SH-SY5Y (cell line): Measurements from ENCODE around the gene LIPT1.

Experiments used
- GATA2 ChIP-seq: IDR thresholded peaks from 2 replicates; pipeline ENCODE4 v1.6.1; 2011; ENCODE audit warnings: mild to moderate bottlenecking, low read depth, low read length
- GATA3 ChIP-seq: IDR thresholded peaks from 2 replicates; pipeline ENCODE4 v1.6.1; 2011; ENCODE audit warnings: low read depth, mild to moderate bottlenecking, low read length, moderate library complexity

Gene LIPT1

DNA sequence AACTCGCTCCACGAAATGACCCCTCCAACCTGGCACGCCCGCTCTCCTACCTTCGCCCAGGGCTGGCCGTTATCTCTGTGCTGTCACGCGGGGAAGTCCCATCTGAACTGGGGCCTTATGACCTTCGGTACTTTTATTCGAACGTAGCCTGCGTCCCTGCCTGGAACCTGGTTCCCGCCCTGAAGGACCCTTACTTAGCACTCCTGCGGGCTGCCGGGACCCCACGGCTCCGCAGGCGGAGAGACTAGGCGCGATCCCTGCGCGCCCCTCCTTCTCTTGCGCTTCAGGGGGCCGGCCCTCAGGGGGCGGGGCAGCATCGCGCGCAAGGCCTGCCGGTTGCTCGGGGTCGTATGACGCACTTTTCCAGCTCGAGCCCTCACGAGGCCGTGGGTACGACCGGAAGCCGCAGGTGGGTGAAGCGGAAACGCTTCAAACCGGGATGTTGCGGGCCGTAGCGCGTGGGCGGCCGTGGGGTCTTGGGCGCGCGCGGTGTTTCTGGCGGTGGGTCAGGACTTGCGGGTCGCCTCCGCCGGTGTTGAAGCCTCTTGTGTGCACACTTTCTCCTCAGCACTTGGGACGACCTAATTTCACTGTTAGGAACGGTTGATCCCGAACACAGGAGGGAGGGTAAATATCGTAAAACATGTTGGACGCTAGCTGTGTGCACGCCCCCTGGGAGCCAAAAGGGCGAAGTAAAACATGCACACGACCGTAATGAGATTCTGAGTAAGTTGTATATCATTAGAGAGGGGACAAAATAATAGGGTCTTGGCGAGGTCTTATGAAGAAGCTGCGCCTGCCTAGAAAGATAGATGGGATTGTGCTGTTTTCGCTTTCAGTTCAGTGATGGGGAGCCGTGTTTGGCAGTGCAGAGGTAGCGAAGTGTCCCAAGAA lies at the start of gene LIPT1, which contains the start of gene TSGA10:
LIPT1 (plus strand) TSS at position 325 of the 894 bp plus-strand sequence. CDS start 6,991 bp downstream, outside the sequence.
TSGA10 (minus strand) TSS at position 300 of the 894 bp plus-strand sequence. CDS start 45,503 bp downstream, outside the sequence.
- TF ChIP-seq GATA3 (no peak), GATA2 (peak; percentile 12; the same call in 1 of the 2 replicates)

DNA sequence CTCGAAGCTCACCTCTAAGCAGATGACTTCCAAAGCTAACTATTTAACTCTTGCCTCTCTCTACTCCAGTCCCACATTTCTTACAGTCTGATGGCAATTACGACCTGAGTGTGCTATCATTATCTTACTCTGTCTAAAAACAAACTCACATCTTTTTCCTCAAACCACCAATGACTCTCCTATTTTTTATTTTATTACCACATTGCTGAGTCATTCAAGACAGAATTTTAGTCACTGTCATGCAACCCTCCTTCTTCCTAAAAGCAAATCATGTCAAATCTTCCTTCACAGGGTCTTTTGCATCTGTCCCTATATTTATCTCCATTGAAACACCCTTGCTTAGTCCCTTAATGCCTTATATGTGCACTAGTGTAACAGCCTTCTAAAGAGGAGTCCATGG lies 47.9 kb upstream of the LIPT1 start:
- TF ChIP-seq GATA2 (no peak), GATA3 (no peak)

- TF ChIP-seq GATA3 (no peak), GATA2 (no peak)
These were observed 43.5 kb upstream of the LIPT1 start for GRCh38 chr2:99111236-99111635.

- TF ChIP-seq GATA3 (no peak), GATA2 (no peak)
These were observed 42.8 kb upstream of the LIPT1 start for GRCh38 chr2:99111945-99112344.

DNA sequence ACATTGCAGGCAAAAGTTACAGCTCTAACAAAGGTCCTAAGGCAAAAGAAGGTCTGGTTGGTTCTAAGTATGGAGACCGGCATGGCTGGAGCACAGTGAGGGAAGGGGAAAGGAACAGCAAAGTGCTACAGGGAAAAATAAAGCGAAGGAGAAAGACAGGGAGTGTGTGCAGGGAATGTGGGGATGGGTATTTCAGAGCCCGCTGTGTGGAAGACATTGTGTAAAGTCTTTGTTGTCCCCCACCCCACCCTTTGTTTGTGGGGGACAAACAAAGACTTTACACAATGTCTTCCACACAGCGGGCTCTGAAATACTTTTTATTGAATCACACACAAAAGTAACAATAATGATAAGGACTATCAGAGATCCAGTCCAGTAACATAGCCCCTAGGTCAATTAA lies 42.1 kb upstream of the LIPT1 start:
- TF ChIP-seq GATA2 (no peak), GATA3 (no peak)

- no peak for TF ChIP-seq GATA3
- TF ChIP-seq GATA2: no peak
These were observed 26.8 kb upstream of the LIPT1 start for GRCh38 chr2:99127981-99128380.

- TF ChIP-seq GATA3: no peak
- no peak for TF ChIP-seq GATA2
These were observed 15.8 kb upstream of the LIPT1 start for GRCh38 chr2:99139003-99139402.

- no peak for TF ChIP-seq GATA2
- TF ChIP-seq GATA3: no peak
These were observed 14.5 kb upstream of the LIPT1 start for GRCh38 chr2:99140056-99140859.

- TF ChIP-seq GATA3 (no peak), GATA2 (no peak)
These were observed 14.0 kb upstream of the LIPT1 start for GRCh38 chr2:99140860-99141109.

GRCh38 chr2:99141110-99142108 lies 13.4 kb upstream of the LIPT1 start, which contains the start of gene C2orf15:
TSS of gene C2orf15 (plus strand) at chr2:99141707. CDS start at chr2:99150559, 8,852 bp downstream.
- TF ChIP-seq GATA3 (no peak), GATA2 (no peak; the same call in 1 of the 2 replicates)

DNA sequence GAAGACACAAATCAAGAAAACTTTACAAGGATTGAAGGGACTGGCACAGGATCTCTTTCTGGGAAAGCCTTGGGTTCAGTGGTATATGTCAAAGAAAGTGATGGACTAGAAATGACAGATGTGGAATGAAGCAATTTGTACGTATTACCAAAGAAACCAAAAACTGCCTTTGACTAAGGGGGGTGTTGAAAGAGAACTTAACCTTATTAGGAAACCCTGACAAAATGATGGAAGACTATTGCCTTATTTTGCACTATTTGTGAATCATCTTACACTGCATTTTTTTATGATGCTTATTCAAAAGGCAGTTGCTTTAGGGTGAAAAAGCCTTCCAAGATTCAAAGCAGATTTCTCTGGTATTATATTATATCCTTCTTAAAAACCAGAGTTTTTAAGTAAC lies 4.1 kb upstream of the LIPT1 start:
- TF ChIP-seq GATA2: no peak
- TF ChIP-seq GATA3: no peak

DNA sequence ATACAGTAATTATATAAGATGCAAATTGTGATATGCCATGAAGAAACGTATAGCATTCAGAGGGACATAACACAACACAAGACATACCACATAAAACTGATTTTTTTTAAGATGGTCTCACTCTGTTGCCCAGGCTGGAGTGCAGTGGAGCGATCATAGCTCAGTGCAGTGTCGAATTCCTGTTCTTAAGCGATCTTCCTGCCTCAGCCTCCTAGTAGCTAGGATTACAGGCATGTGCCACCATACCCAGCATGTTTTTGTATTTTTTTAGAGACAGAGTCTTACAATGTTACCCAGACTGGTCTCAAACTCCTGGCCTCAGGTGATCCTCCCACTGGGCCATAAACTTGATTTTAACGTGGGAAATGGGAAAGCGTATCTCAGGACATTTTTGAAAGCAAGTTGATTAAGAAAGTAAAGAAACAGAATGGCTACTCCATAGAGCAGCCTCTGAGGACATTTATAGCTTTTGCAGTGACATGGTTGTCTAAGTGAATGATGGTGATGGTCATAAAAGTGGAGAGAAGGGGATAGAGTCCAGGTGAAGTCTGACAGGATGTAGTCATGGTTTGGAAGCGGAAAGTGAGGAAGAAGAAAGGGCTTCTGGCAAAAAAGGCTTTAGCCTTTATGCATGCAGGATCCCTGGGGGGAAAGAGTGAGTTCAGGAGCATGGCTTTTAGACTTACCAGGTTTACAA lies 2.4 kb upstream of the LIPT1 start:
- TF ChIP-seq GATA3 (no peak), GATA2 (no peak)

GRCh38 chr2:99153921-99154604 lies 704 bp upstream of the LIPT1 start:
- TF ChIP-seq GATA2 (no peak), GATA3 (no peak)
